Kasumi-1 (cell line): ENCODE results near the gene TRMO.

Experiments
- DNase-seq, 2 experiments: peaks; one replicate each; lab custom pipeline; 2025; lab: John Stamatoyannopoulos, UW

The TRMO gene

GRCh38 chr9:97903177-97903576 is 19.1 kb downstream of the TRMO start:
- DNase-seq = no peak

GRCh38 chr9:97900738-97901565 is 21.3 kb downstream of the TRMO start:
- peak; percentile 64 for DNase-seq

GRCh38 chr9:97900103-97900737 is 22.1 kb downstream of the TRMO start:
- no peak for DNase-seq

- DNase-seq = peak; percentile 32 to 44
Measured at GRCh38 chr9:97895695-97896332, 26.5 kb downstream of the TRMO start.

- DNase-seq = no peak
Measured at GRCh38 chr9:97895211-97895610, 27.1 kb downstream of the TRMO start.

GRCh38 chr9:97892421-97892820 is 29.9 kb downstream of the TRMO start:
- no peak for DNase-seq

GRCh38 chr9:97891736-97892135 is 30.6 kb downstream of the TRMO start:
- no peak for DNase-seq

- DNase-seq = peak; percentile 24 to 70
Measured at GRCh38 chr9:97889941-97890887, 32.1 kb downstream of the TRMO start.

- DNase-seq = no peak
Measured at GRCh38 chr9:97880336-97880735, 42.0 kb downstream of the TRMO start.

GRCh38 chr9:97876061-97876460 is 46.2 kb downstream of the TRMO start:
- DNase-seq = no peak

- DNase-seq = no peak
Measured at GRCh38 chr9:97875111-97875510, 47.2 kb downstream of the TRMO start.

- DNase-seq = no peak
Measured at GRCh38 chr9:97874624-97875023, 47.7 kb downstream of the TRMO start.

GRCh38 chr9:97873882-97874281 is 48.4 kb downstream of the TRMO start:
- DNase-seq = no peak

GRCh38 chr9:97873425-97873824 is 48.9 kb downstream of the TRMO start:
- DNase-seq = no peak

GRCh38 chr9:97868859-97869258 is 53.4 kb downstream of the TRMO start:
- DNase-seq = no peak

GRCh38 chr9:97866848-97867247 is 55.5 kb downstream of the TRMO start:
- DNase-seq = no peak

- no peak for DNase-seq
Measured at GRCh38 chr9:97866300-97866699, 56.0 kb downstream of the TRMO start.

GRCh38 chr9:97864396-97864795 is 57.9 kb downstream of the TRMO start:
- DNase-seq = no peak

GRCh38 chr9:97863314-97863713 is 59.0 kb downstream of the TRMO start:
- DNase-seq = no peak

- DNase-seq = no peak
Measured at GRCh38 chr9:97861148-97861475, 61.2 kb downstream of the TRMO start.

GRCh38 chr9:97860451-97861147 is 61.7 kb downstream of the TRMO start:
- DNase-seq = no peak
